K562 (cell line): ENCODE data around the gene FZD1. TPM values are rescaled to one million over a fixed set of nuclear protein-coding genes. Genes with fewer than 3 reads are reported as not detected.

Experiments
- BHLHE40 ChIP-seq: IDR thresholded peaks from 2 replicates; pipeline ENCODE4 v1.6.1; 2011; ENCODE audit warnings: low read length, improper control_type of control experiment
- CAMTA2 ChIP-seq: fragments of 250-450 bp; sonication (Bioruptor Pico); conservative IDR thresholded peaks from 2 replicates; pipeline ENCODE4 v1.5.1; 2022
- CBFB ChIP-seq: sonication (generic); formaldehyde crosslinking; IDR thresholded peaks from 2 replicates; pipeline ENCODE4 v1.4.0; 2020; ENCODE audit warnings: mild to moderate bottlenecking, missing genetic modification reagents
- ELK3 ChIP-seq: fragments of 450-650 bp; formaldehyde crosslinking; IDR thresholded peaks from 2 replicates; pipeline ENCODE4 v1.4.0; 2020; ENCODE audit warnings: mild to moderate bottlenecking
- FOXJ2 ChIP-seq: fragments of 200-800 bp; sonication (Bioruptor generic); IDR thresholded peaks from 2 replicates; pipeline ENCODE4 v1.6.1; 2016; ENCODE audit warnings: missing genetic modification characterization, missing compliant biosample characterization
- FOXO4 ChIP-seq: fragments of 450-650 bp; formaldehyde crosslinking; IDR thresholded peaks from 2 replicates; pipeline ENCODE4 v1.4.0; 2020; ENCODE audit warnings: mild to moderate bottlenecking, moderate library complexity
- GABPB1 ChIP-seq: sonication (generic); formaldehyde crosslinking; IDR thresholded peaks from 2 replicates; pipeline ENCODE4 v1.8.0; 2022; ENCODE audit warnings: mild to moderate bottlenecking, missing genetic modification reagents
- IFI16 ChIP-seq: fragments of 250-450 bp; sonication (Bioruptor Pico); IDR thresholded peaks from 2 replicates; pipeline ENCODE4 v2.1.2; 2022; ENCODE audit warnings: mild to moderate bottlenecking, inconsistent platforms
- JUN ChIP-seq, 2 experiments: sonication (generic) in 1 of 2; formaldehyde crosslinking in 1 of 2; IDR thresholded peaks; 2 replicates each; pipeline versions ENCODE4 v1.6.1 to v1.8.0; 2012 to 2022; ENCODE audit warnings: borderline replicate concordance in 2 of 2, mild to moderate bottlenecking in 2 of 2, improper control_type of control experiment in 1 of 2, low read depth in 1 of 2, low read length in 1 of 2, missing genetic modification reagents in 1 of 2
- MIER1 ChIP-seq: fragments of 450-650 bp; IDR thresholded peaks from 2 replicates; pipeline ENCODE4 v1.6.1; 2016; ENCODE audit warnings: antibody characterized with exemption, mild to moderate bottlenecking, low read depth
- MITF ChIP-seq: IDR thresholded peaks from 2 replicates; pipeline ENCODE4 v1.6.1; 2014; ENCODE audit warnings: antibody characterized with exemption
- NFIX ChIP-seq: fragments of 250-450 bp; sonication (Bioruptor Pico); IDR thresholded peaks from 2 replicates; pipeline ENCODE4 v1.4.0; 2020; ENCODE audit warnings: low read depth, mild to moderate bottlenecking, moderate library complexity
- PHTF2 ChIP-seq: fragments of 250-450 bp; sonication (Bioruptor Pico); IDR thresholded peaks from 2 replicates; pipeline ENCODE4 v1.5.0; 2021; ENCODE audit warnings: mild to moderate bottlenecking
- POLR2AphosphoS5 ChIP-seq: IDR thresholded peaks from 2 replicates; pipeline ENCODE4 v1.6.1; 2011; ENCODE audit warnings: mild to moderate bottlenecking, low read depth, low read length, moderate library complexity; ENCODE audit not compliant: control insufficient read depth, insufficient read depth
- RBFOX2 ChIP-seq: fragments of 200-400 bp; formaldehyde crosslinking; IDR thresholded peaks from 2 replicates; pipeline ENCODE4 v1.6.1; 2017; ENCODE audit warnings: low read depth, mild to moderate bottlenecking, low read length, moderate library complexity
- SPI1 ChIP-seq: IDR thresholded peaks from 2 replicates; pipeline ENCODE4 v1.6.1; 2011; ENCODE audit warnings: low read depth, low read length, control low read depth, borderline replicate concordance
- TAF9B ChIP-seq: fragments of 450-650 bp; IDR thresholded peaks from 2 replicates; pipeline ENCODE4 v1.6.1; 2018; ENCODE audit warnings: mild to moderate bottlenecking; ENCODE audit not compliant: partially characterized antibody
- TCF3 ChIP-seq: sonication (generic); formaldehyde crosslinking; IDR thresholded peaks from 2 replicates; pipeline ENCODE4 v1.4.0; 2020; ENCODE audit warnings: mild to moderate bottlenecking, missing genetic modification reagents
- TRIM28 ChIP-seq: fragments of 450-650 bp; IDR thresholded peaks from 2 replicates; pipeline ENCODE4 v1.6.1; 2017
- WHSC1 ChIP-seq: IDR thresholded peaks from one replicate; pipeline ENCODE4 v1.6.1; 2012; ENCODE audit warnings: low read length, control low read depth, inconsistent platforms
- ZFPM2 ChIP-seq: fragments of 250-450 bp; sonication (Bioruptor Pico); IDR thresholded peaks from 2 replicates; pipeline ENCODE4 v1.5.1; 2022; ENCODE audit warnings: mild to moderate bottlenecking
- ZKSCAN8 ChIP-seq: fragments of 200-800 bp; sonication (Bioruptor generic); IDR thresholded peaks from 2 replicates; pipeline ENCODE4 v1.6.1; 2016; ENCODE audit warnings: missing genetic modification characterization, missing compliant biosample characterization
- ZNF408 ChIP-seq: fragments of 250-450 bp; sonication (Bioruptor Pico); IDR thresholded peaks from 2 replicates; pipeline ENCODE4 v1.4.0; 2020; ENCODE audit warnings: low read depth, mild to moderate bottlenecking, moderate library complexity
- ZSCAN32 ChIP-seq: fragments of 450-650 bp; formaldehyde crosslinking; IDR thresholded peaks from 2 replicates; pipeline ENCODE4 v1.4.0; 2020; ENCODE audit warnings: mild to moderate bottlenecking, moderate library complexity
- ZZZ3 ChIP-seq: fragments of 450-650 bp; IDR thresholded peaks from 2 replicates; pipeline ENCODE4 v1.6.1; 2016; ENCODE audit warnings: antibody characterized with exemption, mild to moderate bottlenecking, moderate library complexity
- polyA plus RNA-seq, 8 experiments: library from polyadenylated mRNA; depleted of rRNA in 4 of 8; stranded (reverse) in 5 of 8; unstranded in 3 of 8; fragments of >200 nt; fragmentation: Nextera tagmentation in 2 of 8; fragmentation: Illumina TruSeq in 1 of 8; extraction: Ambion mirVana in 2 of 8; extraction: Trizol in 1 of 8; gene quantifications; 2 replicates each; pipeline versions ENCODE4 v1.2.1 to v1.2.3, GENCODE V29; 2011 to 2014; ENCODE audit warnings: inconsistent platforms in 1 of 8, missing spikeins in 1 of 8
- total RNA-seq, 7 experiments: library from RNA; depleted of rRNA in 6 of 7; stranded (reverse); fragments of >200 nt in 6 of 7; fragmentation: Illumina TruSeq in 2 of 7; extraction: Trizol in 2 of 7; gene quantifications; 2 replicates each; pipeline versions ENCODE4 v1.2.1 to v1.2.3, GENCODE V29; 2011 to 2021; ENCODE audit warnings: low replicate concordance in 1 of 7

The FZD1 gene
- total and polyA plus RNA-seq, 9 of the 15 experiments (the other 6 are each of a cell fraction or from before 2014, with no cell fraction given) = 0.25 to 5.1 (median 1.8) TPM

- TF ChIP-seq MITF = 0 out of 2 replicates have a peak, but pooled peaks have one; percentile 69
- TF ChIP-seq SPI1 = peak; percentile 88
- peak; percentile 36; the same call in 1 of the 2 replicates for TF ChIP-seq BHLHE40
- peak; percentile 70 for TF ChIP-seq ZKSCAN8 (CRISPR knock-in tag)
- no peak for TF ChIP-seq NFIX (CRISPR knock-in tag)
- TF ChIP-seq IFI16 (CRISPR knock-in tag) = no peak
- TF ChIP-seq TRIM28 = peak; percentile 55
- TF ChIP-seq CAMTA2 (CRISPR knock-in tag) = no peak
- no peak; the same call in 1 of the 2 replicates for TF ChIP-seq ZZZ3
- no peak for TF ChIP-seq FOXJ2 (tag)
- TF ChIP-seq JUN (IDR thresholded peaks at IDR 0.05; ENCODE audit: borderline replicate concordance, low read depth, low read length) = no peak
- no peak for TF ChIP-seq JUN (CRISPR knock-in tag; IDR thresholded peaks at IDR 0.05; ENCODE audit: borderline replicate concordance)
- peak; percentile 99 for TF ChIP-seq POLR2AphosphoS5
- TF ChIP-seq MIER1 = peak; percentile 79; the same call in 1 of the 2 replicates
- no peak for TF ChIP-seq CBFB (CRISPR knock-in tag)
- no peak for TF ChIP-seq ZFPM2 (CRISPR knock-in tag)
- peak; percentile 98 for TF ChIP-seq TCF3 (CRISPR knock-in tag)
- 0 out of 2 replicates have a peak, but pooled peaks have one; percentile 25 for TF ChIP-seq PHTF2 (CRISPR knock-in tag)
- TF ChIP-seq ELK3 (CRISPR knock-in tag) = no peak
- TF ChIP-seq ZSCAN32 (CRISPR knock-in tag) = no peak
- no peak for TF ChIP-seq FOXO4
- TF ChIP-seq ZNF408 (CRISPR knock-in tag) = no peak
- peak; percentile 81 for TF ChIP-seq TAF9B
- no peak; the same call in 1 of the 2 replicates for TF ChIP-seq GABPB1 (CRISPR knock-in tag)
- TF ChIP-seq WHSC1 = no peak
- TF ChIP-seq RBFOX2 = no peak
These were observed 35.9 kb downstream of the FZD1 start (continued) for GRCh38 chr7:91299952-91300775.
